ENCODE results near the gene ZNF117. TPM values are rescaled to one million over a fixed set of nuclear protein-coding genes. Genes with fewer than 3 reads are reported as not detected.
"Not testable (repeated sequence)": the region's sequence is repeated elsewhere in the genome, so short reads cannot be mapped to it uniquely, and the experiment has no call there.

Gene ZNF117
- total RNA-seq, 4 donors from 2014 or later = 3.1 to 22.3 (median 6.9) TPM

DNA sequence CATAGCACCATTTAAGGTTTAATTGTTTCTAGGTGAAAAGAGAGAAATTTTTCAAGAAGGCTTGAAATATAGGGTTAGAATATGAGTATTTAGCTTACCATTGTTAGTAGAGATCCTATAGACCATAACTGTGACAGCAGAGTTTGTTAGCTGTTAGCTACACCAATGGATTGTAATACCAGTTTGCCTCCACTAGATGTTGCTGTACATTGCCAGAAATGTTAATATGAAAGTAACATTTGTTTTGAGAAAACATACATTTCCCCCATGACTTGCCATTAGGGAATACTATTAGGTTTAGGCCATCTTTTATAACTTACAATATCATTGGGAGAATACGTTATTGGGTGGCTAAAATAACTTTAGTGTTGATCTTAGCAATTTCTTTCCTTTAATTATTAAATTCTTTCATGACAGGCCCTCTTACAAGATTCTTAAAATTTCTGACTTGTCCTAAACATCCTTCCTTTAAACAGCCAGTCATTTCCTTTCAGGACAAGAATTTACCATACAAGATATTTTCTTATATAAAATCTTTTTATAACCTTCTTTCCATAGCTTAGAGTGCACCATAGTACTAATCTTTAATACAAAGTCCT lies 39.5 kb downstream of the ZNF117 start:
- H3K4me1 ChIP-seq = peaks cover 0 to 11% (median 1%) of the 10 kb centered on the region in 4 donors
- TF ChIP-seq, protein P1, sequence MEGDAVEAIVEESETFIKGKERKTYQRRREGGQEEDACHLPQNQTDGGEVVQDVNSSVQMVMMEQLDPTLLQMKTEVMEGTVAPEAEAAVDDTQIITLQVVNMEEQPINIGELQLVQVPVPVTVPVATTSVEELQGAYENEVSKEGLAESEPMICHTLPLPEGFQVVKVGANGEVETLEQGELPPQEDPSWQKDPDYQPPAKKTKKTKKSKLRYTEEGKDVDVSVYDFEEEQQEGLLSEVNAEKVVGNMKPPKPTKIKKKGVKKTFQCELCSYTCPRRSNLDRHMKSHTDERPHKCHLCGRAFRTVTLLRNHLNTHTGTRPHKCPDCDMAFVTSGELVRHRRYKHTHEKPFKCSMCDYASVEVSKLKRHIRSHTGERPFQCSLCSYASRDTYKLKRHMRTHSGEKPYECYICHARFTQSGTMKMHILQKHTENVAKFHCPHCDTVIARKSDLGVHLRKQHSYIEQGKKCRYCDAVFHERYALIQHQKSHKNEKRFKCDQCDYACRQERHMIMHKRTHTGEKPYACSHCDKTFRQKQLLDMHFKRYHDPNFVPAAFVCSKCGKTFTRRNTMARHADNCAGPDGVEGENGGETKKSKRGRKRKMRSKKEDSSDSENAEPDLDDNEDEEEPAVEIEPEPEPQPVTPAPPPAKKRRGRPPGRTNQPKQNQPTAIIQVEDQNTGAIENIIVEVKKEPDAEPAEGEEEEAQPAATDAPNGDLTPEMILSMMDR (IDR thresholded peaks at IDR 0.05) = peak; percentile 52 to 90 (median 85)
- TF ChIP-seq POLR2A (IDR thresholded peaks at IDR 0.05) = no peak
- H3K9me3 ChIP-seq = no peaks in the 10 kb centered on the region
- H3K27me3 ChIP-seq = peaks cover 0 to 11% of the 10 kb centered on the region in 2 donors
- H3K4me3 ChIP-seq = no peak overlapping the region
- no peak for DNase-seq
- H3K36me3 ChIP-seq = no peaks in the 10 kb centered on the region
- H3K27ac ChIP-seq = no peak overlapping the region

DNA sequence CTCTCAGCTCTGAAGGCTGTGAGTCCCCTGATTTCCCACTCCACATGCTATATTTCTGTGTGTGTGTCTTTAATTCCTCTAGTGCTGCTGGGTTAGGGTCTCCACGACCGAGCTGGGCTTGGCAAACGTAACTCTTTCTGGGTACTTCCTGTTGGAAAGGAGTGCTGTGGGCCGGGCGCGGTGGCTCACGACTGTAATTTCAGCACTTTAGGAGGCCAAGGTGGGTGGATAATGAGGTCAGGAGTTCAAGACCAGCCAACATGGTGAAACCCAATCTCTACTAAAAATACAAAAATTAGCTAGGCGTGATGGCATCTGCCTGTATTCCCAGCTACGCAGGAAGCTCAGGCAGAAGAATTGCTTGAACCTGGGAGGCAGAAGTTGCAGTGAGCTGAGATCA lies 40.2 kb downstream of the ZNF117 start:
- not testable (repeated sequence) for DNase-seq, H3K36me3 ChIP-seq, H3K4me3 ChIP-seq, H3K9me3 ChIP-seq, H3K27ac ChIP-seq
- H3K4me1 ChIP-seq = peaks cover 0 to 11% (median 1%) of the 10 kb centered on the region in 4 donors
- peaks cover 0 to 11% of the 10 kb centered on the region in 2 donors for H3K27me3 ChIP-seq

DNA sequence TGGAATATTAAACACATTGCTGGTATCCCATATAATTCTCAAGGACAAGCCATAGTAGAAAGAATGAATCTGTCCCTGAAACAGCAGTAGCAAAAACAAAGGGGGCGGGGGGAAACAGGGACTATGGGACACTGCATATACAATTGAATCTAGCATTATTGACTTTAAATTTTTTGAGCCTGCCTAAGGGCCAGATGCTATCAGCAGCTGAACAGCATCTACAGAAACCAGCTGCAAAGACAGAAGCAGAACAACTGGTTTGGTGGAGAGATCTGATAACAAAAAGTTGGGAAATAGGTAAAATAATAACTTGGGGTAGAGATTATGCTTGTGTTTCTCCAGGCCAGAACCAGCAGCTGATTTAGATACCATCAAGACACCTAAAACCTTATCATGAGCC lies 42.1 kb downstream of the ZNF117 start:
- not testable (repeated sequence) for H3K27ac ChIP-seq, H3K4me3 ChIP-seq, H3K36me3 ChIP-seq, DNase-seq, H3K9me3 ChIP-seq
- Histone ChIP-seq H3K27me3 (peaks cover 0 to 11% of the 10 kb centered on the region in 2 donors), H3K4me1 (peaks cover 0 to 11% (median 1%) of the 10 kb centered on the region in 4 donors)

DNA sequence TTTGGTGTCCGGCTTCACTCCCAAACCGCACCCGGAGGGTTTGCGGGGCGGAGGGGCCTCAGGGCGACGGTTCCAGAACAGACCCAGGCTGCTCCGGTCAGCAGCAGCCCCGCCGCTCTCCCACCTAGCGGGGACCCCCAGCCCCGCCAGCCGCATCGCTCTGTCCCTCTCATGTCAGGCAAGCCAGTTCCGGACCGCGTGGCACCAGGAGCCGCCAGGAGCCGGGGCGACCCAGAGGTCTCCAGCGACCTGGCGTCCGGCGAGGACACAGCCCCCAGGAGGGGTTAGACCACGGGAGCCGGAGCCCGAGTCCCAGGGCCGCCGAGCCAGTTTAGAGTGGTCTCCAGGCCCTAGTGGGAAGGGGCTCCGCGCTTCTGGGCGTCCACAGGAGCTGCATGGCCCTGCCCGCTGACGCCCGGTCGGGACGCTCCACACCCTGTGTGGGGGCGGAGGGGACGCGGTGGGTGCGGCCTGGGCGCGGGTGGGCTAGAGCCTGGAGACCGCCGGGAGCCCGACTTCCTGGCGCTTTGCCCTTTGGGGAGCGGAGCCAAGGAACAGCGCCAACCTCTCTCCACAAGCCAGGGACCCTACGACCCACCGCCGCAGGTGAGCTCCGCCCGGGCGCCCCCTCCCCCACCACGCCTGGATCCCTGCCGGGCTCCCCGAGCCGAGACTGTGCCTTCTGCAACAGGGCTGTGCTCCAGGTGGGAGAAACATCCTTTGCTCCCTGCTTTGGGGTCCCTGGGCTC lies 43.4 kb downstream of the ZNF117 start:
- Histone ChIP-seq H3K27me3 (peaks cover 0 to 11% of the 10 kb centered on the region in 2 donors), H3K27ac (no peak overlapping the region), H3K4me3 (peak overlapping the region in 1 of 4 donors; percentile 36), H3K36me3 (no peaks in the 10 kb centered on the region), H3K4me1 (peaks cover 0 to 11% (median 1%) of the 10 kb centered on the region in 4 donors), H3K9me3 (no peaks in the 10 kb centered on the region)
- no peak for TF ChIP-seq POLR2A (IDR thresholded peaks at IDR 0.05)
- TF ChIP-seq, protein P1 (IDR thresholded peaks at IDR 0.05) = no peak
- DNase-seq = no peak

DNA sequence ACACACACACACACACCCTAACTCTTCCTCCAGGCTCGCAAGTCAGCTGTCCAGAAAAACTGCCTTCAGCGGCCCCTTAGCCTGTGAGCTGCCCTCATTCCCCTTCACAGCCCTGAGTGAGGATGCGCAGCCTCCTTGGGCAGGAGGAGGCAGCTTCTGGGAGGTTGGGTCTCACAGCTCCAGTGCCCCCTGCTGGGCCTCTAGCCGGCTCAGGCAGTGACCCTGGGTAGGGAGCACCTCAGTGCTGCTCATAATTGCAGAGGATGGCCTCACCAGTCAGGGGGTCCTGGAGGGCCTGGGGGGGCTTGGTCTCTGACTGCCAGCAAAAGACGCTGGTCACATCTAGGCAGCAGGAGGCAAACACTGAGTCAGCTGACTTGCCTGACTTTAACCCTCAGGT lies 44.1 kb downstream of the ZNF117 start:
- Histone ChIP-seq H3K4me1 (peaks cover 0 to 11% (median 1%) of the 10 kb centered on the region in 4 donors), H3K36me3 (no peaks in the 10 kb centered on the region), H3K27me3 (peaks cover 0 to 11% of the 10 kb centered on the region in 2 donors), H3K27ac (no peak overlapping the region), H3K9me3 (no peaks in the 10 kb centered on the region), H3K4me3 (no peak overlapping the region)
- no peak for DNase-seq
- no peak for TF ChIP-seq POLR2A (IDR thresholded peaks at IDR 0.05)
- TF ChIP-seq, protein P1 (IDR thresholded peaks at IDR 0.05) = no peak

DNA sequence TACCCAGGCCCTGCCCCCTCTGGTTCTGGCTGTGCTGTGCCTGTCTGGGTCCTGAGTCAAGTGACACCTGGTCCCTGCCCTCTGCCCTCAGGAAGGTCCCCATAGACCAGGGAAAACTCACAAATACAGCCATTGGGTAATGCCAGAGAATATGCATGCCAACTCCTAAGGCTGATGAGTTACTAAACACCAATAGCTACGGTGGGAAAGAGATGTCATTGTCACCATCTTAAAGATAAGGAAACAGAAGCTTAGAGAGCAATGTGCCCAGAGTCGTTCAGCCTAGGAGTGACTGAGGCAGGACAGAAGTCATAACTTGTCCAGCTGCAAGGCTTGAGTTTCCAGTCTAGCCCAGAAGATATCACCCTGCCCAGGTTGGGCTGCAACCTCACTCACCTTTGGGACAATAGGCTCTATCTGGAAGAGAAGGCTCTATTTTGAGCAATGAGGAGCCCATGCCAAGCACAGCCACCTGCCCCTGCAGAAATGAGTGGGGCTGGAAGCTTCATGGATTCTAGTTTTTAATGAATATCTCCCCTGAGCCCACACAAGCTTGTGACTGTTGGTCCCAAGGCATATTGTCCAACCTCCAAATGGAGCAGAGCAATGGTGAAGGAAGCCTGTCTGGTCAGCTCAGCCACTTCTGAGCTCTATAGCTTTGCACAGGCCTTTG lies 45.2 kb downstream of the ZNF117 start:
- Histone ChIP-seq H3K4me3 (no peak overlapping the region), H3K27me3 (peaks cover 0 to 11% of the 10 kb centered on the region in 2 donors), H3K36me3 (no peaks in the 10 kb centered on the region), H3K27ac (no peak overlapping the region), H3K4me1 (peaks cover 0 to 11% (median 1%) of the 10 kb centered on the region in 4 donors), H3K9me3 (no peaks in the 10 kb centered on the region)
- TF ChIP-seq POLR2A (IDR thresholded peaks at IDR 0.05) = no peak
- TF ChIP-seq, protein P1 (IDR thresholded peaks at IDR 0.05) = no peak
- no peak for DNase-seq

DNA sequence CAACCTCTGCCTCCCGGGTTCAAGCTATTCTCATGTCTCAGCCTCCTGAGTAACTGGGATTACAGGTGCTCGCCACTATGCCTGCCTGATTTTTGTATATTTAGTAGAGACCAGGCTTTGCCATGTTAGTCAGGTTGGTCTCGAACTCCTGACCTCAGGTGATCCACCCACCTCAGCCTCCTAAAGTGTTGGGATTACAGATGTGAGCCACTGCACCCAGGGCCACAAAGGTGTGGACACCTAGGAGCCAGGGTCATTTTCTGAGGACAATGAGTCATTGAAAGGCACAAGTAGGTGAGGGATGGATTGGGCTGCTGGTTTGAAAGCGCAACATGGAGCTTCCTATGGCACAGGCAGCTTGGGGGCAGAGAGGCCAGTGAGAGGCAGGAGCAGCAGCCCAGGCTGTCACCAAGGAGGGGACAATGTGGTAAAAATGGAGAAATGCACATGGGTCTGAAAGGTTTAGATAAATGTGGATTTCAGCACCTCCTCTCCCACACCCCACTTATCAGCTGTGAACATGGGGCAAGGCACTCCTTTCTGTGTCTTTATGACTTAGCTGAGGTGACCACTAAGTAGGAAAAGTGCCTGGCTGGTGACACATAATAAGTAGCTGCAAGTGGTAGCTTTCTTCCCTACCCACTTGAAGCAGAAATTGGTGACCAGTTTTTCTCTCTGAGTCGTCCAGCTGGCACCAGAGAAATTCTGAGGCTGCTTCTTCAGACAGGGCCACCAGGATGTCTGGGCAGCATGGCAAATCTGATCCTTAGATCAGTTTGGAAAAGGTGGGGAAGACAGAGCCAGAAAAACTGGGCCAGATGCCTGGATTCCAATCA lies 46.0 kb downstream of the ZNF117 start:
- Histone ChIP-seq H3K4me1 (peaks cover 0 to 11% (median 1%) of the 10 kb centered on the region in 4 donors), H3K27me3 (peaks cover 0 to 11% of the 10 kb centered on the region in 2 donors)
- not testable (repeated sequence) for DNase-seq, H3K4me3 ChIP-seq, H3K9me3 ChIP-seq, H3K27ac ChIP-seq, H3K36me3 ChIP-seq

DNA sequence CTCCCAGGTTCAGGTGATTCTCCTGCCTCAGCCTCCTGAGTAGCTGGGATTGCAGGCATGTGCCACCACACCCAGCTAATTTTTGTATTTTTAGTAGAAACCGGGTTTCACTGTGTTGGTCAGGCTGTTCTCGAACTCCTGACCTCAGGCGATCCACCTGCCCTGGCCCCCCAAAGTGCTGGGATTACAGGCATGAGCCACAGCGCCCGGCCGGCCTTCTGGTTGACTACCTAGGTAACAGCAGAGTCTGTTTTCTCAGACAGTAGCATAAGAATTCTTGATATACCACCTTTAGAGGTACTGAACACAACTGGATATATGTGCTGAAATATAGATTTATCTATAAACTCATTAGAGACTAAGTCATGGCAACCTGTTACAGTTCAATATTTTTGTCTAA lies 50.8 kb downstream of the ZNF117 start:
- DNase-seq, H3K27me3 ChIP-seq, H3K4me3 ChIP-seq, H3K4me1 ChIP-seq, H3K36me3 ChIP-seq, H3K9me3 ChIP-seq, H3K27ac ChIP-seq: not testable (repeated sequence)

All from Peyer's patch (tissue), 4 donors.